ENCODE results near the gene FSHR.
A peak's percentile ranks its signal among the peaks of the same experiment; 100 is the strongest.

The FSHR gene

DNA sequence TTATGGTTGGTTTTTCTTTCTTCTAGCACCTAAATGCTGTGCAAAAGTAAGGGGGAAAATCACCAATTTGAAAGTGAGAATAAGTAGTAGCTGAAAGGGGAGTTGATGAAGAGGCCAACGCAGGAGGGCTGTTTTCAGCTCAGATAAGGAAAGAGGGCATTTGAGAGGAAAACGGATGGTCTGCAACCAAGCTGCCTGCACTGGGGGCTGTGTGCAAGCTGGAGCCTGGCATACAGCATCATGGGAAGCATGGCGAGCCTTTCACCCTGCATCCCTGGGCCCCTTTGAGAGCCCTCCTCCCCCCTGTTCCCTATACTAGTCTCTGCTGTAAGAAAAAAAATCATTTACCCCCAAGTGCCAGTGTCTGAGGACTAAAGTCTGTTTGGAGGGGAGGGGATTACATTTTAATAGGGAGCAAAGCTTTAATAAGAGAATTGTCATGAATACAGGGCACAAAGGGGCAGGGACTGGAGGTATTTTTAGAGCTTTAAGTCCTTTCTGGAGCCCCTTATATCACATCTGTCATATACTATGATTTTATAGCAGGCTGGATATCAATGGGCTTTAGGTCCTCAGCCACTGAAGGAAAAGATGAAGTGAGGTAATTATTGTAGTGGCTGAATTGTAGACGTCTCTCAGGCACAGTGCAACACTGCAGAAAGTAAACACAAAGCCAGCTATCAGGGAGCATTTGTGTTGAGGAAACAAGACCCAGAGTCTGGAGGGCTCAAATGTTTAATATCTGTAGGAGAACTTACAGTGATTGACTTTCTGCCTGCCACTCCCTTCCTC lies 120.7 kb downstream of the FSHR start:
- no peak for DNase-seq (ENCODE audit: low read depth, low spot score)

- DNase-seq (ENCODE audit: low read depth, low spot score) = no peak
Measured at GRCh38 chr2:49032936-49033335, 121.4 kb downstream of the FSHR start.

DNA sequence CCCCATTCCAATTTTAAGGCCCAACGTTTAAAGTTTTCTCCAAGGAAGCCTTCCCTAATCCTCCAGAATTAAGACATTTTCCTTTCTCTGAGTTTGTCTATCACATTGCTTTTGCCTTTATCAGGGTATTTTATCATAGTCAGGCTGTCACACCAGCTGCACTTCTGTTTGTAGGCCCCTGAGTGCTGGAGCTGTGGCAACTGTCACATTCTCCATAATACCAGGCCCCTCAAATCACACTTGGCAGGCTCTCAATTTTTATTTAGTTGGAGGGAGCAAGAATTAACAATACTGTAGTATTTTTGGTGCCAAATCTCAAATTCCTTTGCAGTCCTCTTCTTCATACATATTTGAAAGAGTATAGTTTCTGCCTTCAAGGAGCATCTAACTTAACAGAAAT lies 122.2 kb downstream of the FSHR start:
- no peak for DNase-seq (ENCODE audit: low read depth, low spot score)

DNA sequence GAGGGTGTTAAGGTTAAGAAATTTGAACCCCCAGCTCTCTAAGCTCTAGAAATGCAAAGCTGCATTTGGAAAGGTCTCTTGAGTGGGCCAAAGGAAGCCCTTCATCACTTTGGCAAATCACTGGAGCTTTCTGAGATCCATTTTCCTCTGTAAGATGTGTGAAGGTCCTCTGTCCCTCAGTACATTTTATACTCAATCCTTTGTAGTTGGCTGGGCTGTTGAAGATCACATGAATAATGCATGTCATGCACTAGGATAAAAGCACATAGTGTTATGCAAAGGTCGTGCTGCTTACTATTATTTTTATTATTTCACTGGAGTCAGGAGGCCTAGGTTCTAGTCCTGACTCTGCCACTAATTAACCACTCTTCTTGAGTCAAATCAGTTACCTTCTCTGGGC lies 124.9 kb downstream of the FSHR start:
- peak; percentile 2 for DNase-seq (ENCODE audit: low read depth, low spot score)

DNA sequence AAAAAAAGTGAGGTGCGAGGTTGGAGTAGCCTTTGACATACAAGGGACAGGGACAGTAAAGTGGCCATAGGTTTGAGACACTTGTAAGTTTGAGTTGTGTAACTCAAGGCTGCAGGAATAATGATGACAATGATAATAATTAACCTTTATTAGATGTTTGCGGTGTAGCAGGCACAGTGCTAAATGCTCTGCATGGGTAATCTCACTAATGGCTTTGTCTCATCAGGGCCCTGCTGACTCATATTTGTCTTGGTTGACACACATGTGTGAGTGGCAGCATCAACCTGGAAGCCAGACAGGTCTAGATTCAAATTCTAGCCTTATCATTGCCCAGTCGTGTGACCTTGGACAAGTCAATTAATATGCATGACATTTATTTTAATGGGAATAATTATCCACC lies 126.2 kb downstream of the FSHR start:
- DNase-seq (ENCODE audit: low read depth, low spot score) = no peak

GRCh38 chr2:49026706-49027105 lies 127.6 kb downstream of the FSHR start:
- DNase-seq (ENCODE audit: low read depth, low spot score) = no peak

DNA sequence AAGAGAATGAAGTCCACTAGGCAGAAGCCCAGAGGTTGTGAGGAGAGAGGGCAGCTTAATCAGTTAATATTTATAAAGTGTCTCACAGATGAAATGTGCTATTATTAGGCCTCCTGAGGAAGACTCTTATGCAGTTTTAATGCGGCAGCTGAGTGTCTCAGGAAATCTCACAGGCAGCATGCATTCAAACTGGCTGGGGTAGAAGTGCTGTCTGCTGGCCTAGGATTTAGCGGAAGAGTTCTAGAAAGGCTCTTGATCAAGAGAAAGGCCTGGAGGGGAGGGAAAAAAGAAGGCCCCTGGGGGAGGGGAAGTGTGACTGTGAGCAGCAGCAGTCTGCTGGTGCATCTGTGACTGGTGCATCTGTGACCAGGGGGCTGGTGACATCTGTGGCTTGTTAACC lies 133.0 kb downstream of the FSHR start:
- DNase-seq (ENCODE audit: low read depth, low spot score) = no peak

- no peak for DNase-seq (ENCODE audit: low read depth, low spot score)
Measured at GRCh38 chr2:49005261-49005660, 149.1 kb downstream of the FSHR start.

GRCh38 chr2:49004036-49004626 lies 150.2 kb downstream of the FSHR start:
- DNase-seq (ENCODE audit: low read depth, low spot score) = no peak

GRCh38 chr2:49003201-49003600 lies 151.1 kb downstream of the FSHR start:
- peak; percentile 47 for DNase-seq (ENCODE audit: low read depth, low spot score)

DNA sequence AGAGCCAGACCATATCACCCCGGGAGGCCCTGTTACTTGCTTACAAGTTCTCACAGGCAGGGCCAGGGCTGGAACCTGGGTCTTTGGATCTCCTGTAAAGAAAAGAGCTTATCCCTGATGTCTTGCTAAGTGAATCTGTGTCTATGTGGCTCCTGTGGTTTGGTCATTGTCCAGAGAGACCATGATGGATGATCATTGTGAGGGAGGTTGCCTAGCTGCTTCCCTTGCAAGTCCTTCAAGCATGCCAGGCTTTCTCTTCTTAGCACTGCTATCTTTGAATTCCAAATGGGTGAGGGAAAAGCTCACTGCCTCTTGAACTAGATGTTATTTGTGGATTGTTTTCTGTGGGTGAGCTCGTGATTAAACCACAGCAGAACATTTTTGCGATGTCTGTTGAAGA lies 151.6 kb downstream of the FSHR start:
- peak; percentile 86 for DNase-seq (ENCODE audit: low read depth, low spot score)

DNA sequence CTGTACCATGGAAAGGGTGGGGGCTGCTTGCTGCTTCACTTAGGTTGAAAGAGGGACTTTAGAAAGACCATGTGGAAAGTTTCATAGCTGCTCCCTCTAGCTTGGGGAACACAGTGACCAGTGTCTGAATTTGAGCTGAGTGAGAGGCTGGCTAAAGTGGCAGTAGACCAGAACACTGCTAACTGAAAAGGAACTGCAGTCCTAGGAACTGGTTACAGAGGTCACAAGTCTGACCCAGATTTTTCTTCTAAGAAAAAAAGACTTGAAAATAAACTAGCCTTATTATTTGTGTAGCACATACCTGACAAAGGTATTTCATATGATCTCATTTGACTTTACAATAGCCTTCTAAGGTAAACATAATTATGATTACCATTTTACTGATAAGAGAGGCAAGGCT lies 153.6 kb downstream of the FSHR start:
- DNase-seq (ENCODE audit: low read depth, low spot score) = no peak

DNA sequence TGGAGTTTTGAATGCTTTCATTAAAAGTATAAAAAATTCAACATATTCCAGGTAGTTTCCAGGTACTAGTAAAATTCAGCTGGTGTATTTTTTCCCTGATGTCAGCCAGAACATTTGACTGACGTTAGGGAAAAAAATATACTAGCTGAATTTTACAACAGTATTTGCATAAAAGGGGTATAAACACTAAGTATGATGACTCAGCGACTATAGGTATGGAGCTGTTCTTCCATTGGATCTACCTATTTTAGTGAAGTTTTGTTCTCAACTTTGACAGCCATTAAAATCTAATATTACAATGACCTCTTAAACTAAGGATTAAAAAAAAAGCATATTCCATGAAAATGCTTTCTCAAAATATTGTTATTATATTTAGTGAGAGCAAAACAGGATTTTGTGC lies 155.9 kb downstream of the FSHR start:
- DNase-seq (ENCODE audit: low read depth, low spot score) = no peak

- DNase-seq (ENCODE audit: low read depth, low spot score) = no peak
Measured at GRCh38 chr2:48993576-48993975, 160.7 kb downstream of the FSHR start.

- no peak for DNase-seq (ENCODE audit: low read depth, low spot score)
Measured at GRCh38 chr2:48991415-48992131, 162.7 kb downstream of the FSHR start.

DNA sequence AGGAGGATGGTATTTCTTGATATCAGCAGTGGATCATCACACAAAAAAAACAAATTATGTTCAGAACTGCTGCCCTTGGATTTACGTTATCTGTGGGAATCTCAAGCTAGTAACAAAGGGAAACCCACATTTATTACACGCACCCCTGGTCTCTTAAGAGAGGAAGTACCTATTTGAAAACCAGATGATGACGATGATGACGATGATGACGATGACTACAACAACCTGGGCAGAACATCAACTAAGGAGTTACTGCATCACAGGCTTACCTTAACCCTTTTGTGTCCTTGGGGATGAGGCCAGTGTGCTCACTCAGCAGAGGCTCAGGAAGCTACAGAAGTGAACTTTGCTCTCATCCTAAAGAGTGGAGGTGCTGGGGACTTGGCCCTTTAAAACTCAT lies 169.4 kb downstream of the FSHR start:
- DNase-seq (ENCODE audit: low read depth, low spot score) = no peak

- no peak for DNase-seq (ENCODE audit: low read depth, low spot score)
Measured at GRCh38 chr2:48983551-48983950, 170.8 kb downstream of the FSHR start.

DNA sequence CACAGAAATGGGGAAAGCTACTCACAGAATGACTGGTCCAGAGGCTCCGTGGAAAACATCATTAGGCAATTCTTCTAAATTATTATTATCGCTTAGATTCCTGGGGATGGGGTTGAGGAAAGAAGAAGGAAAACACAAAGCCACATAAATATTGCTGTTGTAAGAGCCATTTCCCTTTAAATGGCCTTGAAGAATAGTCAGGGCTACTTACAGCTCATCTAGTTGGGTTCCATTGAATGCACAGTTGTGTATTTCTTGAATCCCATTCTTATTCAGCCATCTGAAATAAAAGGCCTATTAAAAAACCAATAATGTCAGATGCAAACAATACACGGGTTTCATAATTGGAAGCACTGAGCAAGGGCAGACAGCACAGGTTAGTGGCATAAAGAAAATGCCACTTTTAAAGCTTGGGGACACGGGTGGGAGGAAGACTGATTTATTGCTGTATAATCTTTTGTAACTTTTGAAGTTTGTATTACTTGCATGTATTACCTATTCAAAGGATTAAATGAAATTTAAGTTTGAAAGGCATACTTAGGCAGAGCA lies 171.4 kb downstream of the FSHR start:
- DNase-seq (ENCODE audit: low read depth, low spot score) = no peak

- no peak for DNase-seq (ENCODE audit: low read depth, low spot score)
Measured at GRCh38 chr2:48980846-48981245, 173.5 kb downstream of the FSHR start.

DNA sequence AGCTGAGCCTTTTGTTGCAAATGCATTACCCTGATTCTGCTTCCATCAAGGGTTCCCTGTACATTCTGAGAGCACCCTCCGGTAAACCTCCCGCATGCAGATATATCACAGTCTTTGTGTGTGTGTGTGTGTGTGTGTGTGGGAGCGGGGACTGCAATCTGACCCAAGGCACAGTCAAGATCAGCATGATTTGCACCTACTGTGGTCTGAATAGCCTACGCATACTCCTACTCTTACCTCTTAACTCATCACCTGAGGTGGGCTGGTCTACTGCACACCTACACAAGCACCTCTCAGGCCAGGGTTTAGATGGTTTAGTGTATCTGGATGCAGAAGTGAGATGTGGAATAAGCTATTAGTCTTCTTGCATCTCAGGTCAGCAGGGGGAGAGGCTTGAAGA lies 174.6 kb downstream of the FSHR start:
- no peak for DNase-seq (ENCODE audit: low read depth, low spot score)

GRCh38 chr2:48978131-48978530 lies 176.2 kb downstream of the FSHR start:
- no peak for DNase-seq (ENCODE audit: low read depth, low spot score)

DNA sequence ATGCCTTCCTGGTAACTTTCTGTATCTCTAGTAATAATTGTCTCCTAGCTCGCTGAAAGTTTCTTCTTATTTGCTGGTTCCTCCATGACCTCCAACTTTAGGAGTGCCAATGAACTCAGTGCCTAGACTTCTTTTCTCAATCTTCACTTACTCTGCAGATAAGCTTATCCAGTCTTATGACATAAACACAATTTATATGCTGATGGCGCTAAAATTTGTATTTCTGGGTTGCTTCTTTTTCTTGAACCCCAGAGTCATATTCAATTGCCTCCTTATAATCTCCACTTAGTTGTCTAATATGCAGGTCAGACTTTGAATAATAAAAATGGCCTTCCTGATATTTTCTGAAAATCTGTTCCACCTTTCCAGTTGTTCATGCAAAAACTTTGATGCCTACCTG lies 182.5 kb downstream of the FSHR start:
- DNase-seq (ENCODE audit: low read depth, low spot score) = no peak

- DNase-seq (ENCODE audit: low read depth, low spot score) = no peak
Measured at GRCh38 chr2:48968011-48968410, 186.3 kb downstream of the FSHR start.
